ENCODE data around the gene WNT3.
A peak's percentile ranks its signal among the peaks of the same experiment; 100 is the strongest.

WNT3 gene

GRCh38 chr17:46826116-46826515 lies 7.6 kb upstream of the WNT3 start:
- H3K4me3 ChIP-seq (ENCODE audit: low read depth, low read length) = no peak overlapping the region
- TF ChIP-seq, protein P1, sequence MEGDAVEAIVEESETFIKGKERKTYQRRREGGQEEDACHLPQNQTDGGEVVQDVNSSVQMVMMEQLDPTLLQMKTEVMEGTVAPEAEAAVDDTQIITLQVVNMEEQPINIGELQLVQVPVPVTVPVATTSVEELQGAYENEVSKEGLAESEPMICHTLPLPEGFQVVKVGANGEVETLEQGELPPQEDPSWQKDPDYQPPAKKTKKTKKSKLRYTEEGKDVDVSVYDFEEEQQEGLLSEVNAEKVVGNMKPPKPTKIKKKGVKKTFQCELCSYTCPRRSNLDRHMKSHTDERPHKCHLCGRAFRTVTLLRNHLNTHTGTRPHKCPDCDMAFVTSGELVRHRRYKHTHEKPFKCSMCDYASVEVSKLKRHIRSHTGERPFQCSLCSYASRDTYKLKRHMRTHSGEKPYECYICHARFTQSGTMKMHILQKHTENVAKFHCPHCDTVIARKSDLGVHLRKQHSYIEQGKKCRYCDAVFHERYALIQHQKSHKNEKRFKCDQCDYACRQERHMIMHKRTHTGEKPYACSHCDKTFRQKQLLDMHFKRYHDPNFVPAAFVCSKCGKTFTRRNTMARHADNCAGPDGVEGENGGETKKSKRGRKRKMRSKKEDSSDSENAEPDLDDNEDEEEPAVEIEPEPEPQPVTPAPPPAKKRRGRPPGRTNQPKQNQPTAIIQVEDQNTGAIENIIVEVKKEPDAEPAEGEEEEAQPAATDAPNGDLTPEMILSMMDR (IDR thresholded peaks at IDR 0.05; ENCODE audit: borderline replicate concordance, insufficient read depth, low read depth, low read length) = no peak

DNA sequence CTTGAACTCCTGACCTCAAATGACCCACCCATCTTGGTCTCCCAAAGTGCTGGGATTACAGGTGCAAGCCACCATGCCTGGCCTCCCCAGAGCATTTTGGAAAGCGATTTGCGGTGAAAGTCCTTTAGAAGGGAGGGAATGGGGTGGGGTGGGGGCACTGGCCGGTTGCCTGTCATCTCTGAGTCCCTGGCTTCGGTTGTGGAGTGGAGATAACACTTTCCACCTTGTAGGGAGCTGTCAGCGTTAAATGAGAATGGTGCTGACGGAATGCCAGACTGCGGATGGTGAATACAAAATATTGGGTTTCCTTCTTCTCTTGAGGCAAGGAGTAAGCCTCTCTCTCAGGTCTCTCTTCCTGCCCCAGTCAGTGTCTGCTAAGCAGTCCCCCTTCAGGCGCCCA lies 5.2 kb upstream of the WNT3 start:
- H3K4me3 ChIP-seq (ENCODE audit: low read depth, low read length) = no peak overlapping the region
- TF ChIP-seq, protein P1 (IDR thresholded peaks at IDR 0.05; ENCODE audit: borderline replicate concordance, insufficient read depth, low read depth, low read length) = no peak

DNA sequence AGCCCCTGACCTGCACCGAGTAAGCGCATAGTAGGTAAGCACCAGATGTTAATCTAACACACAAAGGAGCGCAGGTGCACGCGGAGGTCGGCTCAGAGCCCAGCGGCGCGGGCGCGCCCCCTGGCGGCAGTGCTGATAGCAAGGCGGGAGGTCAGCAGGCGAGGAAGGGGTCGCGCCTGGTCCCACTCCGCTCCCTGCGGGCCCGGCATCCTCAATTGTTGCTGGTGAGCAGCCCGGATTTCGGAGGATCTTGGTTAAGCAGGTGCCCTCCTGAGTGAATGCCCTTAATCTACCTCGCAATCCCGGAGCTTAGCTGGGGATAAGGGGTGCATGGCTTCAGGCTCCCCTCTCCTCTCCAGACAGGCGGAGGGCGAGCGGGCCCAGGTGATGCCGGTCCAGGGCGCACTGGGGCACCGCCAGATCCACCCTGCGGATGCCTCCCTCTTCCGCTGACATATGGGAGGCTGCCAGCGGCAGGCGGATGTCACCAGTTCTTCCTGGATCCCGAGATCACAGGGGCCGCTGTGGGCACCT lies 4.0 kb upstream of the WNT3 start:
- H3K4me3 ChIP-seq (ENCODE audit: low read depth, low read length) = no peak overlapping the region
- TF ChIP-seq, protein P1 (IDR thresholded peaks at IDR 0.05; ENCODE audit: borderline replicate concordance, insufficient read depth, low read depth, low read length) = peak; percentile 91

GRCh38 chr17:46821482-46822387 lies 3.2 kb upstream of the WNT3 start:
- no peak overlapping the region for H3K4me3 ChIP-seq (ENCODE audit: low read depth, low read length)
- TF ChIP-seq, protein P1 (IDR thresholded peaks at IDR 0.05; ENCODE audit: borderline replicate concordance, insufficient read depth, low read depth, low read length) = no peak

DNA sequence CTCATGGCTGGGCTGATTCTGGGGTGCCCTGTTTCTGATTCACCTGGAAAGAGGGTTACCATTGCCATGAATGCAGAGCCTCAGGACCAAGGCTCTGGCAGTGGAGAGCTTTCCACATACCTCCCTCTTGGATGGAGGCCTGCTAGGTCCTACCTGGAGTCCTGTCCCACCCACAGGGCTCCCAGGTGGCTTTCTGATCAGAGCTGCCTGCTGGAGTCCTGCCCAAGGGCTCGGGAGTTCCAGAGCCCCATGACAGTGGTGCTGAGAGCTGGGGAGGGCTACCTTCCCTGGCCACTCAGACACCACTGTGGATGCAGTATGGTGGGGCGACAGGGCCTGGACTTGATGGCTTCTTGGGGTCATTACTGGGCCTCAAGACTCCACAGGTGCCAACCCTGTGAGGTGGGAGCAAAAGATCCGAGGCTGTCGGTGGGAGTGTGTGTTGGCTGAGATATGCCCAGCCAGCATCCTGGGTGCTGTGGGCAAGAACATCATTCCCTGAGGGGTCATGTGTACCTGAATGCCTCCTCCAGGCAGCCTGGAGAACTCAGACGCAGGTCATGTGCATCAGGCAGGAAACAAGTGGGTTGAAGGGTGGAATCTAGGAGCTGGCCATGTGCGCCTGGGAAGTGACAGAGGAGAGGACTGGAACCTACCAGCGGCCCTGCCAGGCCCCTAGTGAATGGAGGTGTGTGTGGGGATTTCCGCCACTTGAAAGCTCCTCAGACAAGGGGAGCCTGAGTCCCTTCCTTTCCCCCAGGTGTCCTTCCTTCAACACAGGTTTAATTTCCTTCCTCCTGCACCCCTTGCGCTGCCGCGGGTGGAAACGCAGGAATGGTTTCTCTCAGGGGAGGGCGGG lies 2.3 kb upstream of the WNT3 start:
- no peak overlapping the region for H3K4me3 ChIP-seq (ENCODE audit: low read depth, low read length)
- TF ChIP-seq, protein P1 (IDR thresholded peaks at IDR 0.05; ENCODE audit: borderline replicate concordance, insufficient read depth, low read depth, low read length) = no peak

DNA sequence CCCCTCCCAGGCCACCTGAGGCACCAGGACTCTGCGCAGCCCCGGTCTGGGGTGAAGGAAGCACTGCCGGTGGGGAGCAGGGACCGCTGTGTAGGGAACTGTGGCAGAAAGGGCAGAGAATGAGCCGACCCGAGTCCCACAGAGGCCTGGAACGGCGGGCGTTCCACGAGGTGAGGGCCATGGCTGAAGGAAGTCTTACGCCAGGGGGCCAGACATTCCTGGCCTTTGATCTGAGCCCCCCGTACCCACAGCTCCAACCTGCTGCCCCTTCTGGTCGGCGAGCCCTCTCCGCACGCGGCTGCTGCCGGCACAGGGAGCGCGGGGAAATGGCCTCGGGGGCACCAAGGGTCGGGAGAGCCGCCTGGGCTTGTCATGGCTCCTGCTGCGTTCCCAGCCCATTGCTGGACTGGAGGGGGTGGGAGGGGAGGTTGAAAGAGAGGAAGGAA lies 1.4 kb upstream of the WNT3 start:
- no peak overlapping the region for H3K4me3 ChIP-seq (ENCODE audit: low read depth, low read length)
- TF ChIP-seq, protein P1 (IDR thresholded peaks at IDR 0.05; ENCODE audit: borderline replicate concordance, insufficient read depth, low read depth, low read length) = no peak

Measured in GM12875 (cell line).